Heart left ventricle (tissue), 13 donors: ENCODE results near the gene NMNAT3.

Experiments
- POLR2A ChIP-seq, 2 donors: fragments of 450-650 bp; IDR thresholded peaks; one replicate each; pipeline ENCODE4 v1.6.1; 2017; ENCODE audit warnings: antibody characterized with exemption in 2 of 2, mild to moderate bottlenecking in 2 of 2, moderate library complexity in 2 of 2
- TF ChIP-seq, protein P1 (sequence below), 12 donors: fragments of 200-600 bp; sonication (generic) in 4 of 12; IDR thresholded peaks; one replicate each; pipeline versions ENCODE4 v1.5.0 to v1.8.0; 2018 to 2022; ENCODE audit warnings: antibody characterized with exemption in 12 of 12, mild to moderate bottlenecking in 5 of 12
- donor health status: ischemic (EF 13 %, LVEDD 7.1; RV severe dilation, severe dysfunction).
- donor health status: DM: no; HTN: yes; CAD: no.
- donor health status: DM: no; HTN: no; CAD: no.
- donor health status: ischemic (EF 25% LVEDD 6.9; RV normal size, moderate dysfunction).
- donor health status: ischemic (EF 25% LVEDD 5.7; RV mildly dilated, moderate dysfunction).
- donor health status: ischemic (EF 35%, LVEDD 5.7; RV mildly dilated, moderate dysfunction).
- donor health status: nonischemic (EF 11% LVEDD 7.7; RV severe dilation, severe dysfunction).
- donor health status: DM: yes; HTN: yes; CAD: no.
- donor health status: PGD.
- donor health status: ischemic (EF 29% LVEDD 5.4; RV normal size, mild dysfunction).
- donor health status: nonischemic (EF 23%, LVEDD 6.1; RV moderate dilation, normal function).

GRCh38 chr3:139657936-139658335, 19.8 kb downstream of the NMNAT3 start:
- TF ChIP-seq, protein P1, sequence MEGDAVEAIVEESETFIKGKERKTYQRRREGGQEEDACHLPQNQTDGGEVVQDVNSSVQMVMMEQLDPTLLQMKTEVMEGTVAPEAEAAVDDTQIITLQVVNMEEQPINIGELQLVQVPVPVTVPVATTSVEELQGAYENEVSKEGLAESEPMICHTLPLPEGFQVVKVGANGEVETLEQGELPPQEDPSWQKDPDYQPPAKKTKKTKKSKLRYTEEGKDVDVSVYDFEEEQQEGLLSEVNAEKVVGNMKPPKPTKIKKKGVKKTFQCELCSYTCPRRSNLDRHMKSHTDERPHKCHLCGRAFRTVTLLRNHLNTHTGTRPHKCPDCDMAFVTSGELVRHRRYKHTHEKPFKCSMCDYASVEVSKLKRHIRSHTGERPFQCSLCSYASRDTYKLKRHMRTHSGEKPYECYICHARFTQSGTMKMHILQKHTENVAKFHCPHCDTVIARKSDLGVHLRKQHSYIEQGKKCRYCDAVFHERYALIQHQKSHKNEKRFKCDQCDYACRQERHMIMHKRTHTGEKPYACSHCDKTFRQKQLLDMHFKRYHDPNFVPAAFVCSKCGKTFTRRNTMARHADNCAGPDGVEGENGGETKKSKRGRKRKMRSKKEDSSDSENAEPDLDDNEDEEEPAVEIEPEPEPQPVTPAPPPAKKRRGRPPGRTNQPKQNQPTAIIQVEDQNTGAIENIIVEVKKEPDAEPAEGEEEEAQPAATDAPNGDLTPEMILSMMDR (IDR thresholded peaks at IDR 0.05) = no peak
- no peak for TF ChIP-seq POLR2A (IDR thresholded peaks at IDR 0.05)
